SK-N-SH treated with all-trans-retinoic acid at 6 μM for 48 hours (cell line): ENCODE measurements around the gene ACTR2.
"Not testable (repeated sequence)": the region's sequence is repeated elsewhere in the genome, so short reads cannot be mapped to it uniquely, and the experiment has no call there.

Experiments
- ATAC-seq: fragments of 200-7000 bp; cut with Tn5 transposase; 3 replicates; pipeline ENCODE4 v1.9.1; 2020; ENCODE audit warnings: mild to moderate bottlenecking, moderate library complexity
- ARNTL ChIP-seq: fragments of 450-650 bp; formaldehyde crosslinking; IDR thresholded peaks from 2 replicates; pipeline ENCODE4 v1.5.0; 2020; ENCODE audit warnings: low read depth, mild to moderate bottlenecking, moderate library complexity, borderline replicate concordance
- CSDC2 ChIP-seq: fragments of 250-450 bp; sonication (Bioruptor Pico); IDR thresholded peaks from 2 replicates; pipeline ENCODE4 v1.5.0; 2020; ENCODE audit warnings: mild to moderate bottlenecking, moderate library complexity
- CSRNP3 ChIP-seq: fragments of 250-450 bp; sonication (Bioruptor Pico); IDR thresholded peaks from 2 replicates; pipeline ENCODE4 v1.5.1; 2021; ENCODE audit warnings: mild to moderate bottlenecking, moderate library complexity
- ESRRG ChIP-seq: fragments of 250-450 bp; sonication (Bioruptor Pico); IDR thresholded peaks from 2 replicates; pipeline ENCODE4 v1.6.1; 2021; ENCODE audit warnings: mild to moderate bottlenecking
- GLIS3 ChIP-seq: fragments of 250-450 bp; sonication (Bioruptor Pico); IDR thresholded peaks from 2 replicates; pipeline ENCODE4 v1.5.0; 2020; ENCODE audit warnings: mild to moderate bottlenecking, moderate library complexity
- OSR1 ChIP-seq: fragments of 250-450 bp; sonication (Bioruptor Pico); IDR thresholded peaks from 2 replicates; pipeline ENCODE4 v1.8.0; 2022; ENCODE audit warnings: moderate library complexity, mild to moderate bottlenecking, inconsistent platforms
- POU6F1 ChIP-seq: fragments of 250-450 bp; sonication (Bioruptor Pico); IDR thresholded peaks from 2 replicates; pipeline ENCODE4 v1.8.0; 2021; ENCODE audit warnings: low read depth, mild to moderate bottlenecking, moderate library complexity, borderline replicate concordance
- PPARA ChIP-seq: fragments of 250-450 bp; sonication (Bioruptor Pico); IDR thresholded peaks from 2 replicates; pipeline ENCODE4 v1.5.0; 2020; ENCODE audit warnings: mild to moderate bottlenecking, borderline replicate concordance
- RARB ChIP-seq: fragments of 250-450 bp; sonication (Bioruptor Pico); IDR thresholded peaks from 2 replicates; pipeline ENCODE4 v1.8.0; 2021; ENCODE audit warnings: mild to moderate bottlenecking, moderate library complexity
- SNAI2 ChIP-seq: fragments of 250-450 bp; sonication (Bioruptor Pico); IDR thresholded peaks from 2 replicates; pipeline ENCODE4 v1.5.0; 2020; ENCODE audit warnings: mild to moderate bottlenecking, moderate library complexity
- TCF4 ChIP-seq: fragments of 250-450 bp; sonication (Bioruptor Pico); IDR thresholded peaks from 2 replicates; pipeline ENCODE4 v1.8.0; 2021; ENCODE audit warnings: mild to moderate bottlenecking, moderate library complexity, borderline replicate concordance
- TOX ChIP-seq: fragments of 250-450 bp; sonication (Bioruptor Pico); IDR thresholded peaks from 2 replicates; pipeline ENCODE4 v1.8.0; 2021; ENCODE audit warnings: mild to moderate bottlenecking, moderate library complexity, borderline replicate concordance
- ZFP3 ChIP-seq: fragments of 250-450 bp; sonication (Bioruptor Pico); IDR thresholded peaks from 2 replicates; pipeline ENCODE4 v1.5.0; 2020; ENCODE audit warnings: mild to moderate bottlenecking, moderate library complexity
- ZFP30 ChIP-seq: fragments of 450-650 bp; formaldehyde crosslinking; IDR thresholded peaks from 2 replicates; pipeline ENCODE4 v1.5.0; 2022; ENCODE audit warnings: mild to moderate bottlenecking, moderate library complexity
- ZNF70 ChIP-seq: fragments of 450-650 bp; formaldehyde crosslinking; IDR thresholded peaks from 2 replicates; pipeline ENCODE4 v1.5.0; 2020; ENCODE audit warnings: mild to moderate bottlenecking, moderate library complexity
- ZNF8 ChIP-seq: fragments of 450-650 bp; formaldehyde crosslinking; IDR thresholded peaks from 2 replicates; pipeline ENCODE4 v1.5.0; 2020; ENCODE audit warnings: mild to moderate bottlenecking, moderate library complexity
- TF ChIP-seq, protein P1 (sequence below): fragments of 250-450 bp; sonication (Bioruptor Pico); IDR thresholded peaks from 2 replicates; pipeline ENCODE4 v1.5.0; 2020; ENCODE audit warnings: mild to moderate bottlenecking, moderate library complexity
- TF ChIP-seq, protein P2 (sequence below): fragments of 250-450 bp; sonication (Bioruptor Pico); IDR thresholded peaks from 2 replicates; pipeline ENCODE4 v1.5.1; 2020; ENCODE audit warnings: low read depth, mild to moderate bottlenecking, moderate library complexity

The ACTR2 gene

DNA sequence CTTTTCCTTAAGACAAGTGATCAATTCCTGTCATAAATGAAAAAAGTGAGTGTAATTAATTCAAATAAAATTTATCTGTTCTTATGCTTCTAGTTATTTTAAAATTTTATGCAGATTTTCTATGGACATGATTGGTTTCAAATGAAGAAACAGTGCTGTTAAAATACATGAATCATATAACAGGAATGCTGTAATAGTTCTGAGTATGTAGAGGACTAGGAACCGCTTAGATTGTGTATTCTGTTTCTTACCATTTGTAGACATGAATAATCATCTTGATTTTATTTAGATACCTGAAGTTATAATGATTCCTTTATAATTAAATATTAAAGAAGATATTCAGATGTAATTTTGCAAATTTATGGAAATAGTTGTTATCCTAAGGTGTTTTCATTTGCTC lies 3.5 kb downstream of the ACTR2 start:
- TF ChIP-seq TCF4, result no peak
- TF ChIP-seq, protein P1, sequence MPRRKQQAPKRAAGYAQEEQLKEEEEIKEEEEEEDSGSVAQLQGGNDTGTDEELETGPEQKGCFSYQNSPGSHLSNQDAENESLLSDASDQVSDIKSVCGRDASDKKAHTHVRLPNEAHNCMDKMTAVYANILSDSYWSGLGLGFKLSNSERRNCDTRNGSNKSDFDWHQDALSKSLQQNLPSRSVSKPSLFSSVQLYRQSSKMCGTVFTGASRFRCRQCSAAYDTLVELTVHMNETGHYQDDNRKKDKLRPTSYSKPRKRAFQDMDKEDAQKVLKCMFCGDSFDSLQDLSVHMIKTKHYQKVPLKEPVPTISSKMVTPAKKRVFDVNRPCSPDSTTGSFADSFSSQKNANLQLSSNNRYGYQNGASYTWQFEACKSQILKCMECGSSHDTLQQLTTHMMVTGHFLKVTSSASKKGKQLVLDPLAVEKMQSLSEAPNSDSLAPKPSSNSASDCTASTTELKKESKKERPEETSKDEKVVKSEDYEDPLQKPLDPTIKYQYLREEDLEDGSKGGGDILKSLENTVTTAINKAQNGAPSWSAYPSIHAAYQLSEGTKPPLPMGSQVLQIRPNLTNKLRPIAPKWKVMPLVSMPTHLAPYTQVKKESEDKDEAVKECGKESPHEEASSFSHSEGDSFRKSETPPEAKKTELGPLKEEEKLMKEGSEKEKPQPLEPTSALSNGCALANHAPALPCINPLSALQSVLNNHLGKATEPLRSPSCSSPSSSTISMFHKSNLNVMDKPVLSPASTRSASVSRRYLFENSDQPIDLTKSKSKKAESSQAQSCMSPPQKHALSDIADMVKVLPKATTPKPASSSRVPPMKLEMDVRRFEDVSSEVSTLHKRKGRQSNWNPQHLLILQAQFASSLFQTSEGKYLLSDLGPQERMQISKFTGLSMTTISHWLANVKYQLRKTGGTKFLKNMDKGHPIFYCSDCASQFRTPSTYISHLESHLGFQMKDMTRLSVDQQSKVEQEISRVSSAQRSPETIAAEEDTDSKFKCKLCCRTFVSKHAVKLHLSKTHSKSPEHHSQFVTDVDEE (CRISPR knock-in tag), result no peak
- TF ChIP-seq TOX, result no peak
- TF ChIP-seq, protein P2, sequence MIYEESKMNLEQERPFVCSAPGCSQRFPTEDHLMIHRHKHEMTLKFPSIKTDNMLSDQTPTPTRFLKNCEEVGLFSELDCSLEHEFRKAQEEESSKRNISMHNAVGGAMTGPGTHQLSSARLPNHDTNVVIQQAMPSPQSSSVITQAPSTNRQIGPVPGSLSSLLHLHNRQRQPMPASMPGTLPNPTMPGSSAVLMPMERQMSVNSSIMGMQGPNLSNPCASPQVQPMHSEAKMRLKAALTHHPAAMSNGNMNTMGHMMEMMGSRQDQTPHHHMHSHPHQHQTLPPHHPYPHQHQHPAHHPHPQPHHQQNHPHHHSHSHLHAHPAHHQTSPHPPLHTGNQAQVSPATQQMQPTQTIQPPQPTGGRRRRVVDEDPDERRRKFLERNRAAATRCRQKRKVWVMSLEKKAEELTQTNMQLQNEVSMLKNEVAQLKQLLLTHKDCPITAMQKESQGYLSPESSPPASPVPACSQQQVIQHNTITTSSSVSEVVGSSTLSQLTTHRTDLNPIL (CRISPR knock-in tag), result no peak
- TF ChIP-seq ZFP3 (CRISPR knock-in tag), result no peak
- TF ChIP-seq ZFP30 (CRISPR knock-in tag), result no peak
- no peak for ATAC-seq

- no peak for TF ChIP-seq TOX
- TF ChIP-seq ARNTL (CRISPR knock-in tag), result no peak
- TF ChIP-seq CSDC2 (CRISPR knock-in tag), result no peak
- no peak for TF ChIP-seq TCF4
- no peak for TF ChIP-seq CSRNP3
- no peak for TF ChIP-seq GLIS3
- no peak for ATAC-seq
These were observed 4.4 kb downstream of the ACTR2 start for GRCh38 chr2:65231892-65232477.

- no peak for TF ChIP-seq PPARA
- TF ChIP-seq ARNTL (CRISPR knock-in tag), result no peak
- no peak for TF ChIP-seq ZNF8
- TF ChIP-seq, protein P1 (CRISPR knock-in tag), result no peak
- no peak for TF ChIP-seq CSDC2 (CRISPR knock-in tag)
- TF ChIP-seq ZNF70, result no peak
- no peak for TF ChIP-seq OSR1
- peak; percentile 51 for ATAC-seq
These were observed 5.0 kb downstream of the ACTR2 start for GRCh38 chr2:65232636-65233035.

DNA sequence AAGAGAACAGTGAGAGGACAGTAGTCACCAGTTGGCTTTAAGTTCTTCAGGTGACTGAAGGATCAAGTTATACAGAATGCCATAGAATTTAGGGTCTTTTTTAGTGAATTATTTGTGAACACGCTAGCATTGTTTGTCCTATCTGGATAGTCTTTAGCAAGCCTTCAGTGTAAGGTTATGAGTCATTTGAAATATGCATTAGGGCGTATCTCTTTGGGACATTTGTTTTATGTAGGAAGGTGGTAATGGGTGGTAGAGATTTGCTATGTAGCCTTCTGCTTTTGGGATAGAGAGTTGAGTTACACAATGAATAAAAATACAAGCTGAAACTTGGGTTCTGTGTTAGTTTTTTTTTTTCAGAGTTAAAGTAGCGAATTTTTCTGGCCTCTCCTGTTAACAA lies 13.0 kb downstream of the ACTR2 start:
- TF ChIP-seq, protein P1 (CRISPR knock-in tag), result no peak
- TF ChIP-seq SNAI2 (CRISPR knock-in tag), result no peak
- no peak for TF ChIP-seq PPARA
- no peak for TF ChIP-seq ESRRG
- TF ChIP-seq RARB (CRISPR knock-in tag), result no peak
- no peak for TF ChIP-seq ZNF8
- no peak for TF ChIP-seq POU6F1
- TF ChIP-seq TCF4, result no peak
- no peak for ATAC-seq

- ATAC-seq, result not testable (repeated sequence)
These were observed 16.8 kb downstream of the ACTR2 start for GRCh38 chr2:65244452-65244851.
